Astrocyte (in vitro differentiated cells and primary cell): ENCODE measurements around the gene KIF18B.

Experiments
- CTCF ChIP-seq: IDR thresholded peaks from 2 replicates; pipeline ENCODE4 v1.5.1; 2011; ENCODE audit warnings: low read depth, mild to moderate bottlenecking, inconsistent platforms, low read length, moderate library complexity; ENCODE audit not compliant: insufficient read depth
- EZH2 ChIP-seq: IDR thresholded peaks from 2 replicates; pipeline ENCODE4 v1.6.1; 2012; ENCODE audit warnings: mild to moderate bottlenecking, low read length, inconsistent platforms; ENCODE audit not compliant: insufficient read depth

- TF ChIP-seq CTCF (no peak), EZH2 (peak; percentile 42)
These were observed 22.7 kb upstream of the KIF18B start for GRCh38 chr17:44970136-44970741.
